ENCODE results near the gene MRPL47. TPM values are rescaled to one million over a fixed set of nuclear protein-coding genes. Genes with fewer than 3 reads are reported as not detected.
A peak's percentile ranks its signal among the peaks of the same experiment; 100 is the strongest.

The MRPL47 gene
- total and polyA plus RNA-seq, 2 donors = 66.9 to 68.2 TPM

GRCh38 chr3:179640469-179640868 lies 36.0 kb upstream of the MRPL47 start:
- Histone ChIP-seq H3K36me3 (ENCODE audit: control insufficient read depth in 2 of 2, insufficient read depth in 2 of 2, low read length in 1 of 2) (no peaks in the 10 kb centered on the region), H3K27ac (ENCODE audit: low read depth in 1 of 2, low read length in 1 of 2) (no peak overlapping the region), H3K4me1 (ENCODE audit: control insufficient read depth in 2 of 2, insufficient read depth in 2 of 2, low read length in 2 of 2) (no peaks in the 10 kb centered on the region), H3K9me3 (ENCODE audit: control insufficient read depth in 2 of 2, insufficient read depth in 1 of 2, low read length in 1 of 2) (no peaks in the 10 kb centered on the region), H3K4me3 (ENCODE audit: low read length in 2 of 2) (no peak overlapping the region), H3K27me3 (ENCODE audit: control insufficient read depth in 2 of 2, insufficient read depth in 1 of 2, low read length in 1 of 2) (no peaks in the 10 kb centered on the region)
- no peak for DNase-seq (ENCODE audit: low read depth in 6 of 9, low spot score in 9 of 9)
- WGBS = 97% methylated on average over 1 of the region's 1 CpG

DNA sequence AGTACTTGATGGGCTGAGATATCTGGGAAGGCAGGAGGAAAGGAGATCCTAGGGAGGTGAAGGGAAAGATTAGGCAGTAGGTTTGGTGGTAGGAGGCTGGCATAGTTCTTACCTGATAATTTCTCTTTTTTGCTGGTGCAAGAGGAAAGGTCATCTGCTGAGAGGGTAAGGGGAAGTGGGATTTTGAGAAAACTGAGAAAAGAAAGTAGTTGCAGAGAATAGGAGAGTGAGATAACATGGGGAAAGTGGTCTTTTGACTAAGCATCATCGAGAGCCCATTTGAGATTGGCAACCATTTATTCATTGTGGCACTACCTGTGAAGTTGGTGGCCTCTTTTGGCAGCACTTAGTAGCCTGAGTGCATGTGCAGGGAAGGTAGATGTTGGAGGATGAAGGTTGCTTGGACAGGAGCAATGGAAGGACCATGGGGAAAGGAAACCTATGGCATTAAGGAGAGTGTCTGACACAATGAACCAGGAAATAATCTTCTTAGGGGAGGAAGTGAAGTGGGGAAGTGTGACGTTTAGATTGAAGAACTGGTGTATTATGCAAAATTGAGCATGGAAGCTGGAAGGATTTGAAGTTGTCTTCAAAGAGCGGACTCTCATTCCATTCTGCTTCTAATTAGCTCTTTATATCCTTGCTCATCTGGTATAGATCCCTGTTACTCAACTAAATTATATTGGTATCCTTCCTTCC lies 26.5 kb upstream of the MRPL47 start:
- Histone ChIP-seq H3K4me3 (ENCODE audit: low read length in 2 of 2) (no peak overlapping the region), H3K27me3 (ENCODE audit: control insufficient read depth in 2 of 2, insufficient read depth in 1 of 2, low read length in 1 of 2) (no peaks in the 10 kb centered on the region), H3K9me3 (ENCODE audit: control insufficient read depth in 2 of 2, insufficient read depth in 1 of 2, low read length in 1 of 2) (no peaks in the 10 kb centered on the region), H3K36me3 (ENCODE audit: control insufficient read depth in 2 of 2, insufficient read depth in 2 of 2, low read length in 1 of 2) (peaks cover 0 to under 1% of the 10 kb centered on the region in 2 donors), H3K27ac (ENCODE audit: low read depth in 1 of 2, low read length in 1 of 2) (no peak overlapping the region), H3K4me1 (ENCODE audit: control insufficient read depth in 2 of 2, insufficient read depth in 2 of 2, low read length in 2 of 2) (no peaks in the 10 kb centered on the region)
- DNase-seq (ENCODE audit: low read depth in 6 of 9, low spot score in 9 of 9) = no peak
- 92% methylated on average over 3 of the region's 3 CpGs for WGBS

GRCh38 chr3:179624451-179624850 lies 20.0 kb upstream of the MRPL47 start:
- WGBS = 93% methylated on average over 3 of the region's 3 CpGs
- no peak overlapping the region for H3K27ac ChIP-seq (ENCODE audit: low read depth in 1 of 2, low read length in 1 of 2)
- H3K4me3 ChIP-seq (ENCODE audit: low read length in 2 of 2) = no peak overlapping the region
- no peaks in the 10 kb centered on the region for H3K9me3 ChIP-seq (ENCODE audit: control insufficient read depth in 2 of 2, insufficient read depth in 1 of 2, low read length in 1 of 2)
- H3K27me3 ChIP-seq (ENCODE audit: control insufficient read depth in 2 of 2, insufficient read depth in 1 of 2, low read length in 1 of 2) = no peaks in the 10 kb centered on the region
- DNase-seq (ENCODE audit: low read depth in 6 of 9, low spot score in 9 of 9) = no peak
- peaks cover 11 to 45% of the 10 kb centered on the region in 2 donors for H3K36me3 ChIP-seq (ENCODE audit: control insufficient read depth in 2 of 2, insufficient read depth in 2 of 2, low read length in 1 of 2)
- no peaks in the 10 kb centered on the region for H3K4me1 ChIP-seq (ENCODE audit: control insufficient read depth in 2 of 2, insufficient read depth in 2 of 2, low read length in 2 of 2)

GRCh38 chr3:179622023-179622422 lies 17.6 kb upstream of the MRPL47 start:
- Histone ChIP-seq H3K27me3 (ENCODE audit: control insufficient read depth in 2 of 2, insufficient read depth in 1 of 2, low read length in 1 of 2) (no peaks in the 10 kb centered on the region), H3K36me3 (ENCODE audit: control insufficient read depth in 2 of 2, insufficient read depth in 2 of 2, low read length in 1 of 2) (peaks cover 14 to 61% of the 10 kb centered on the region in 2 donors), H3K27ac (ENCODE audit: low read depth in 1 of 2, low read length in 1 of 2) (no peak overlapping the region), H3K9me3 (ENCODE audit: control insufficient read depth in 2 of 2, insufficient read depth in 1 of 2, low read length in 1 of 2) (no peaks in the 10 kb centered on the region), H3K4me1 (ENCODE audit: control insufficient read depth in 2 of 2, insufficient read depth in 2 of 2, low read length in 2 of 2) (no peaks in the 10 kb centered on the region), H3K4me3 (ENCODE audit: low read length in 2 of 2) (no peak overlapping the region)
- DNase-seq (ENCODE audit: low read depth in 6 of 9, low spot score in 9 of 9) = no peak
- 92% methylated on average over 2 of the region's 2 CpGs for WGBS

DNA sequence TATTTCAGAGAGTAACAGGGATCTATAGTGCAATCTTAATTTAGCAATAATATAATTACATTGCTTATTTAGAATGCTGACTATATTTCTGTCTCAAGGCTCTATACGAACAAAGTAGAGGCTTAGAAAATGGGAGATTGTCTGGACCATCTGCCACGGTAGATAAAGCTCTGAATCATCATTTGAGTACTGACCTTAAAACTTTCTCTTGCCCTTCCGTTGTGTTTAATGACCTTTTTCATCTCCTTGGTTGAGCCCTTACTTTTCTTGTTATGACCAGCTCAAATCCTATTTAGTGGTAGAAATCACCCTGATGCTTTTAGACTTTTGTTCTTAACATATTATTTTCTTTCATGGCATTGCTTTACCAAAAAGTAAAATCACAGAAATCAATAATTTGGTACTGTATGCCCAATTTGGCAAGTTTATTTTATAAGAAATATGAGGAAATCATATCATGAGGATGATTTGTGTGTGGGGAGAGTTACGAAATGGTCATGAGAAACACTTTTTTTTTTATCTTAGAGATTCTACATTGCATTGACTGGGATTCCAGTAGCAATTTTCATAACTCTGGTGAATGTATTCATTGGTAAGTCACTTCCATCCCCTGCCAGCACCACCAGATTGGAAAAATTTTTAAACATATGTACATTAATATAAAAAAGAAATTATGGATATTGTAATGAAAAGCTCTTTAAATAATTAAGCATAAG lies 11.2 kb upstream of the MRPL47 start:
- Histone ChIP-seq H3K9me3 (ENCODE audit: control insufficient read depth in 2 of 2, insufficient read depth in 1 of 2, low read length in 1 of 2) (no peaks in the 10 kb centered on the region), H3K4me1 (ENCODE audit: control insufficient read depth in 2 of 2, insufficient read depth in 2 of 2, low read length in 2 of 2) (no peaks in the 10 kb centered on the region), H3K4me3 (ENCODE audit: low read length in 2 of 2) (no peak overlapping the region), H3K36me3 (ENCODE audit: control insufficient read depth in 2 of 2, insufficient read depth in 2 of 2, low read length in 1 of 2) (peaks cover 3 to 25% of the 10 kb centered on the region in 2 donors), H3K27me3 (ENCODE audit: control insufficient read depth in 2 of 2, insufficient read depth in 1 of 2, low read length in 1 of 2) (no peaks in the 10 kb centered on the region), H3K27ac (ENCODE audit: low read depth in 1 of 2, low read length in 1 of 2) (no peak overlapping the region)
- DNase-seq (ENCODE audit: low read depth in 6 of 9, low spot score in 9 of 9) = no peak
- WGBS = 97% methylated on average over 4 of the region's 4 CpGs

GRCh38 chr3:179613807-179614206 lies 9.4 kb upstream of the MRPL47 start:
- no peak for DNase-seq (ENCODE audit: low read depth in 6 of 9, low spot score in 9 of 9)
- 98% methylated on average over 2 of the region's 2 CpGs for WGBS
- Histone ChIP-seq H3K36me3 (ENCODE audit: control insufficient read depth in 2 of 2, insufficient read depth in 2 of 2, low read length in 1 of 2) (peaks cover 3 to 24% of the 10 kb centered on the region in 2 donors), H3K4me3 (ENCODE audit: low read length in 2 of 2) (no peak overlapping the region), H3K4me1 (ENCODE audit: control insufficient read depth in 2 of 2, insufficient read depth in 2 of 2, low read length in 2 of 2) (peaks cover 0 to 5% of the 10 kb centered on the region in 2 donors), H3K27ac (ENCODE audit: low read depth in 1 of 2, low read length in 1 of 2) (no peak overlapping the region), H3K27me3 (ENCODE audit: control insufficient read depth in 2 of 2, insufficient read depth in 1 of 2, low read length in 1 of 2) (no peaks in the 10 kb centered on the region), H3K9me3 (ENCODE audit: control insufficient read depth in 2 of 2, insufficient read depth in 1 of 2, low read length in 1 of 2) (no peaks in the 10 kb centered on the region)

DNA sequence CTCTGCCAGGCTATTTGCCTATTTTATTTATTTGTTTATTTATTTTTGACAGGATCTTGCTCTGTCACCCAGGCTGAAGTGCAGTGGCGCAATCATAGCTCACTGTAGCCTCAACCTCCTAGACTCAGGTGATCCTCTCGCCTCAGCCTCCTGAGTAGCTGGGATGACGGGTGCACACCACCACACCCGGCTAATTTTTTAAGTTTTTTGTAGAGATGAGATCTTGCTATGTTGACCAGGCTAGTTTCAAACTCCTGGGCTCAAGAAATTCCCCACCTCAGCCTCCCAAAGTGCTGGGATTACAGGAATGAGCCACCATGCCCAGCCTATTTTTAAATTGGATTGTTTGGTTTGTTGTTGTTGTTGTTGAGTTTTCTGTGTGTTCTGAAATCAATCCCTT lies 5.6 kb upstream of the MRPL47 start:
- Histone ChIP-seq H3K36me3 (ENCODE audit: control insufficient read depth in 2 of 2, insufficient read depth in 2 of 2, low read length in 1 of 2) (peaks cover 0 to 12% of the 10 kb centered on the region in 2 donors), H3K4me1 (ENCODE audit: control insufficient read depth in 2 of 2, insufficient read depth in 2 of 2, low read length in 2 of 2) (peaks cover 0 to 10% of the 10 kb centered on the region in 2 donors), H3K27me3 (ENCODE audit: control insufficient read depth in 2 of 2, insufficient read depth in 1 of 2, low read length in 1 of 2) (no peaks in the 10 kb centered on the region), H3K4me3 (ENCODE audit: low read length in 2 of 2) (no peak overlapping the region), H3K9me3 (ENCODE audit: control insufficient read depth in 2 of 2, insufficient read depth in 1 of 2, low read length in 1 of 2) (no peaks in the 10 kb centered on the region), H3K27ac (ENCODE audit: low read depth in 1 of 2, low read length in 1 of 2) (no peak overlapping the region)
- over 99% methylated on average over 4 of the region's 4 CpGs for WGBS
- DNase-seq (ENCODE audit: low read depth in 6 of 9, low spot score in 9 of 9) = no peak

DNA sequence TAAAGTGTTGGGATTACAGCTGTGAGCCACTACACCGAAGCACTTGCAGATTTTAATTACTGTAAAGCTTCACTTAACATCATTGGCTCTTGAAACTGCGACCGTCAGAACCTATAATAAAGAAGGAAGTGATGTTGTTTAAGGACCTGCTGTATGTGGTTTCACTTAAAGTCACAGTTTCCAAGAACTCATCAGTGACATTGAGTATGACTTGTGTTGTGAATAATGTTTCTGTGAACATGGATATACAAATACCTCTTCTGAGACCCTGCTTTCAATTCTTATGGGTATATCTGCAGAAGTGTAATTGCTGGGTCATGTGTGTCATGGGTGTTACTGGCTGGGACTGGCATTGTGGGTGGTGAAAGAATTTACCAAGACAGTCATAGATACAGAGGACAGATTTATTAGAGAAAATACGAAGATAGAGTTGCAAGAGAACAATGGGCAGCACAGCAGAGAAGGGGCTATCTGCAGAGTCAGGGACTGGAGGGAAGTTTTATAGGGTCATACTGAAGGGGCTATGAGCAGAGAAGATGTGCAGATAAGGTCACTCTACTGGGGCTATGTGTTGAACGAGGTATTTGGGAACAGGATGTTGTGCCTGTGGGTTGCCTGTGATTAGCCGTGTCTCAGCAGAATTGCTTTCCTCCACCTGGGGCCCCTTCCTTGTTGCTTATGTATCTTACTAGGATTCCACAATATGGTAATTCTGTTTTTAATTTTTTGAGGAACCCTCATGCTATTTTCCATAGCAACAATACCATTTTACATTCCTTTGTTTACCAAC lies 4.7 kb upstream of the MRPL47 start:
- Histone ChIP-seq H3K4me1 (ENCODE audit: control insufficient read depth in 2 of 2, insufficient read depth in 2 of 2, low read length in 2 of 2) (peaks cover 0 to 10% of the 10 kb centered on the region in 2 donors), H3K9me3 (ENCODE audit: control insufficient read depth in 2 of 2, insufficient read depth in 1 of 2, low read length in 1 of 2) (no peaks in the 10 kb centered on the region), H3K27me3 (ENCODE audit: control insufficient read depth in 2 of 2, insufficient read depth in 1 of 2, low read length in 1 of 2) (no peaks in the 10 kb centered on the region), H3K36me3 (ENCODE audit: control insufficient read depth in 2 of 2, insufficient read depth in 2 of 2, low read length in 1 of 2) (peaks cover 0 to 12% of the 10 kb centered on the region in 2 donors), H3K4me3 (ENCODE audit: low read length in 2 of 2) (no peak overlapping the region), H3K27ac (ENCODE audit: low read depth in 1 of 2, low read length in 1 of 2) (peak overlapping the region; percentile 2 to 59)
- peak in 3 of 9 donors; percentile 4 to 37 (median 13) for DNase-seq (ENCODE audit: low read depth in 6 of 9, low spot score in 9 of 9)
- WGBS = 42% methylated on average over 6 of the region's 6 CpGs

All from thymus (tissue), 11 donors.